Measurements from ENCODE around the gene CEACAM6. TPM values are rescaled to one million over a fixed set of nuclear protein-coding genes. Genes with fewer than 3 reads are reported as not detected.
"Not testable (repeated sequence)": the region's sequence is repeated elsewhere in the genome, so short reads cannot be mapped to it uniquely, and the experiment has no call there.

CEACAM6 gene
- total and polyA plus RNA-seq, 5 experiments from 2014 or later, result not detected

GRCh38 chr19:41753936-41754529, 1.3 kb upstream of the CEACAM6 start:
- Mint-ChIP-seq H3K27ac (peak overlapping the region in 2 of 10 donors; percentile 54 to 63), H3K9me3 (no peaks in the 10 kb centered on the region), H3K4me3 (no peak overlapping the region), H3K27me3 (peaks cover 19 to 79% (median 44%) of the 10 kb centered on the region in 5 donors), H3K4me1 (peaks cover 1 to 8% (median 4%) of the 10 kb centered on the region in 4 donors), H3K36me3 (no peaks in the 10 kb centered on the region)
- ATAC-seq (peak; percentile 92 to 95), DNase-seq (peak; percentile 40 to 85 (median 66))
- POLR2A ChIA-PET, result interaction anchor here (0.5 to 1.2 kb wide), 4 partner anchors 31 to 655 kb away, joined by 3 to 5 read pairs (median 3); no protein-coding TSS in a partner anchor

DNA sequence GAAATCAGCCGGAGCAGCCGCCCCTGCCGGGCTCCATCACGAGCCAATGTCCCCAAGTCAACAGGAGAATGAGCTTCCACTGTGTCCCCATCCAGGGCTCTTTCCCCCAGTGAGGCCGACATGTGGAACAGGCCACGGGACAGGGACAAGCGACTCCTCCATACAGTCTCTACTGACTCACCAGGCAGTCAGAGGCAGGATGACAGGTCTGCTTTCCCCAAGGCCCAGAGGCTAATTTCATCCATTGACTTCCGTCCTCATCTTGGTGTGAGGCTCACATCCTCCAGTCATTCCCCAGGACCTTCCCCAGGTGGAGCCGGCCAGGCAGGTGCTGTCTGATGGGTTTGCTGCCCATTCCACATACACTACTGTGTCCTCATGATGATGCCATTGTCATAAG, 3.5 kb downstream of the CEACAM6 start:
- H3K4me3 Mint-ChIP-seq, result no peak overlapping the region
- no peak overlapping the region for H3K27ac Mint-ChIP-seq
- DNase-seq (no peak), ATAC-seq (no peak)
- POLR2A ChIA-PET, result no interaction called here
- H3K27me3 Mint-ChIP-seq, result peaks cover 27 to 86% (median 63%) of the 10 kb centered on the region in 5 donors
- no peaks in the 10 kb centered on the region for H3K36me3 Mint-ChIP-seq
- H3K4me1 Mint-ChIP-seq, result peaks cover under 1 to 4% (median 2%) of the 10 kb centered on the region in 4 donors
- no peaks in the 10 kb centered on the region for H3K9me3 Mint-ChIP-seq

DNA sequence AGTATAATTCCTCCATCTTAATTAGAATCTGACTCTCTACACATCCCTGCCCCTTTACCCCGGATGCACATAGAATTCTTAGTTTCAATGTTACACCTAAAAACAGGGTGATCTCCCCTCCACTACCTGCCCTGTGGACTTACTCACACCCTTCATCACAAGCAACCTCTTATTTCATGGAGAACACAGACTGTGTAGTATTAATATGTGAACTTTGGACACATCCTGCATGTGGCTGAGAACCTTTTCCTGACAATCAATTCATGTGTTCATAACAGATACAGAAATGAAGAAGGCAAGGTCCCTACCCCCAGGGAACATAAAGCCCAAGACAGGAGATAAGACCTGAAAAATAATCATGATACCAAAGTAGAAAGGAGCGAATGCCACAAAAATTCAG, 11.8 kb downstream of the CEACAM6 start:
- ATAC-seq (no peak), DNase-seq (no peak)
- Mint-ChIP-seq H3K9me3 (no peaks in the 10 kb centered on the region), H3K27me3 (peaks cover 29 to 74% (median 37%) of the 10 kb centered on the region in 5 donors), H3K4me3 (no peak overlapping the region), H3K36me3 (peaks cover 0 to 1% (median 0%) of the 10 kb centered on the region in 3 donors), H3K27ac (no peak overlapping the region), H3K4me1 (peaks cover under 1 to 8% (median 3%) of the 10 kb centered on the region in 4 donors)
- POLR2A ChIA-PET, result no interaction called here

GRCh38 chr19:41768105-41768504, 12.8 kb downstream of the CEACAM6 start:
- H3K36me3 Mint-ChIP-seq, ATAC-seq, DNase-seq, POLR2A ChIA-PET, H3K27ac Mint-ChIP-seq, H3K4me3 Mint-ChIP-seq, H3K9me3 Mint-ChIP-seq: not testable (repeated sequence)
- Mint-ChIP-seq H3K4me1 (peaks cover 10 to 18% (median 12%) of the 10 kb centered on the region in 4 donors), H3K27me3 (peaks cover 27 to 74% (median 33%) of the 10 kb centered on the region in 5 donors)

- H3K4me1 Mint-ChIP-seq, result peaks cover 20 to 33% (median 27%) of the 10 kb centered on the region in 4 donors
- H3K27ac Mint-ChIP-seq, result no peak overlapping the region
- no peaks in the 10 kb centered on the region for H3K9me3 Mint-ChIP-seq
- POLR2A ChIA-PET, result no interaction called here
- no peak overlapping the region for H3K4me3 Mint-ChIP-seq
- H3K27me3 Mint-ChIP-seq, result peaks cover 36 to 81% (median 38%) of the 10 kb centered on the region in 5 donors
- DNase-seq (no peak), ATAC-seq (no peak)
- H3K36me3 Mint-ChIP-seq, result peaks cover 0 to 1% (median 0%) of the 10 kb centered on the region in 3 donors
Observed at GRCh38 chr19:41769608-41770007, 14.3 kb downstream of the CEACAM6 start.

- no peak for ATAC-seq
Observed at GRCh38 chr19:41771410-41771809, 16.1 kb downstream of the CEACAM6 start.

DNA sequence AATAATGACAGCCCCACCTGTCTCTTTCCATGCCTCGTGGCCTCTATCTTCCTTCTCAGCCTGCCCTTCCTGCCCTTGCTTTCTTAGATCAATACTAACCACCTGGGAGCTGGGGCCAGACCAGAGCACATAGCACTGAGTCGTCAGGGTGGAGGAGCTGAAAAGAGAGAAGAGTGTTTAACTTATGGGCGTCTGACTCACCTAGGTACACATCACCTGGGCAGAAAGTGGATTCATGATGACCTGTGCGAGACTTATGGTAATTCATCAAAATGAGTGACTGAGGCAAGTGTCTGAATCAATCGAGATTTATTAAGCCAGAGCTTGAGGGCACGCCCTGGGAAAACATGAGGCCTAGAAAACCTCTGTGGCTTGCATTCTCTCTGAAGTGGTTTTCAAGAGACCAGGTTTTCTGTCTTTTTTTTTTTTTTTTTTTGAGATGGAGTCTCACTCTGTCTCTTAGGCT, 19.2 kb downstream of the CEACAM6 start:
- POLR2A ChIA-PET, result interaction anchor here (0.6 to 1.0 kb wide), 4 partner anchors 18 to 348 kb away, joined by 3 to 4 read pairs (median 3); no protein-coding TSS in a partner anchor
- Mint-ChIP-seq H3K4me1 (peaks cover 29 to 45% (median 36%) of the 10 kb centered on the region in 4 donors), H3K36me3 (no peaks in the 10 kb centered on the region), H3K9me3 (no peaks in the 10 kb centered on the region), H3K4me3 (peak overlapping the region; percentile 12 to 81 (median 58)), H3K27me3 (peaks cover 40 to 84% (median 49%) of the 10 kb centered on the region in 5 donors), H3K27ac (peak overlapping the region in 2 of 10 donors; percentile 26 to 71)
- peak; percentile 85 to 94 for ATAC-seq
- DNase-seq, result peak in 8 of 10 donors; percentile 36 to 79 (median 58)

More at GRCh38 chr19:41771410-41771809, 16.1 kb downstream of the CEACAM6 start:
- no peak overlapping the region for H3K27ac Mint-ChIP-seq
- no peak for DNase-seq
- POLR2A ChIA-PET, result no interaction called here
- no peaks in the 10 kb centered on the region for H3K9me3 Mint-ChIP-seq
- H3K27me3 Mint-ChIP-seq, result peaks cover 31 to 80% (median 36%) of the 10 kb centered on the region in 5 donors
- H3K36me3 Mint-ChIP-seq, result peaks cover 0 to 1% (median 0%) of the 10 kb centered on the region in 3 donors
- no peak overlapping the region for H3K4me3 Mint-ChIP-seq
- H3K4me1 Mint-ChIP-seq, result peaks cover 27 to 45% (median 36%) of the 10 kb centered on the region in 4 donors

- Mint-ChIP-seq H3K4me3 (no peak overlapping the region), H3K4me1 (peaks cover 27 to 44% (median 34%) of the 10 kb centered on the region in 4 donors), H3K27ac (no peak overlapping the region), H3K36me3 (no peaks in the 10 kb centered on the region), H3K27me3 (peaks cover 46 to 93% (median 47%) of the 10 kb centered on the region in 5 donors), H3K9me3 (no peaks in the 10 kb centered on the region)
- POLR2A ChIA-PET, result no interaction called here
- no peak for DNase-seq
- no peak for ATAC-seq
Observed at GRCh38 chr19:41776700-41777099, 21.4 kb downstream of the CEACAM6 start.

- Mint-ChIP-seq H3K4me1 (peaks cover 13 to 23% (median 18%) of the 10 kb centered on the region in 4 donors), H3K4me3 (no peak overlapping the region), H3K27me3 (peaks cover 37 to 84% (median 44%) of the 10 kb centered on the region in 5 donors), H3K9me3 (no peaks in the 10 kb centered on the region), H3K36me3 (no peaks in the 10 kb centered on the region), H3K27ac (no peak overlapping the region)
- ATAC-seq (no peak), DNase-seq (no peak)
- POLR2A ChIA-PET, result no interaction called here
Observed at GRCh38 chr19:41783612-41784011, 28.3 kb downstream of the CEACAM6 start.

- POLR2A ChIA-PET, result interaction anchor here (1.2 kb wide), 1 partner anchor 31 kb away, joined by 5 read pairs; no protein-coding TSS in a partner anchor
- peak overlapping the region in 3 of 10 donors; percentile 49 to 55 (median 51) for H3K4me3 Mint-ChIP-seq
- H3K27me3 Mint-ChIP-seq, result peaks cover 36 to 89% (median 49%) of the 10 kb centered on the region in 5 donors
- H3K27ac Mint-ChIP-seq, result no peak overlapping the region
- H3K36me3 Mint-ChIP-seq, result no peaks in the 10 kb centered on the region
- DNase-seq (no peak), ATAC-seq (no peak)
- no peaks in the 10 kb centered on the region for H3K9me3 Mint-ChIP-seq
- peaks cover 13 to 23% (median 18%) of the 10 kb centered on the region in 4 donors for H3K4me1 Mint-ChIP-seq
Observed at GRCh38 chr19:41784312-41784711, 29.0 kb downstream of the CEACAM6 start.

GRCh38 chr19:41784743-41785142, 29.4 kb downstream of the CEACAM6 start:
- Mint-ChIP-seq H3K27ac (peak overlapping the region in 1 of 10 donors; percentile 12), H3K9me3 (no peaks in the 10 kb centered on the region), H3K4me1 (peaks cover 13 to 23% (median 18%) of the 10 kb centered on the region in 4 donors), H3K36me3 (no peaks in the 10 kb centered on the region), H3K4me3 (peak overlapping the region in 6 of 10 donors; percentile 12 to 55 (median 38)), H3K27me3 (peaks cover 34 to 89% (median 50%) of the 10 kb centered on the region in 5 donors)
- DNase-seq (peak in 1 of 10 donors; percentile 12), ATAC-seq (peak in 1 of 2 donors; percentile 23)
- POLR2A ChIA-PET, result interaction anchor here (0.9 to 1.4 kb wide), 3 partner anchors 14 to 33 kb away, joined by 4 to 8 read pairs (median 5); no protein-coding TSS in a partner anchor

GRCh38 chr19:41785653-41786052, 30.3 kb downstream of the CEACAM6 start:
- ATAC-seq, result peak; percentile 97
- H3K36me3 Mint-ChIP-seq, result no peaks in the 10 kb centered on the region
- peaks cover 32 to 83% (median 41%) of the 10 kb centered on the region in 5 donors for H3K27me3 Mint-ChIP-seq
- POLR2A ChIA-PET, result interaction anchor here (0.7 to 1.4 kb wide), 4 partner anchors 15 to 366 kb away, joined by 4 to 8 read pairs (median 4); no protein-coding TSS in a partner anchor
- peak overlapping the region in 5 of 10 donors; percentile 22 to 55 (median 49) for H3K4me3 Mint-ChIP-seq
- DNase-seq, result peak; percentile 54 to 85 (median 70)
- H3K4me1 Mint-ChIP-seq, result peaks cover 13 to 23% (median 18%) of the 10 kb centered on the region in 4 donors
- H3K9me3 Mint-ChIP-seq, result no peaks in the 10 kb centered on the region
- no peak overlapping the region for H3K27ac Mint-ChIP-seq

GRCh38 chr19:41787055-41787454, 31.7 kb downstream of the CEACAM6 start:
- peaks cover 13 to 23% (median 18%) of the 10 kb centered on the region in 4 donors for H3K4me1 Mint-ChIP-seq
- H3K27me3 Mint-ChIP-seq, result peaks cover 30 to 76% (median 39%) of the 10 kb centered on the region in 5 donors
- no peak for ATAC-seq
- no peak overlapping the region for H3K27ac Mint-ChIP-seq
- DNase-seq, result no peak
- H3K4me3 Mint-ChIP-seq, result no peak overlapping the region
- H3K9me3 Mint-ChIP-seq, result no peaks in the 10 kb centered on the region
- no peaks in the 10 kb centered on the region for H3K36me3 Mint-ChIP-seq
- POLR2A ChIA-PET, result interaction anchor here (1.1 kb wide), 1 partner anchor 34 kb away, joined by 3 read pairs; no protein-coding TSS in a partner anchor

All from naive thymus-derived CD8-positive, alpha-beta T cell (primary cell).